Measurements from ENCODE around the gene RBBP9.
"Not testable (repeated sequence)": the region's sequence is repeated elsewhere in the genome, so short reads cannot be mapped to it uniquely, and the experiment has no call there.

RBBP9 gene

DNA sequence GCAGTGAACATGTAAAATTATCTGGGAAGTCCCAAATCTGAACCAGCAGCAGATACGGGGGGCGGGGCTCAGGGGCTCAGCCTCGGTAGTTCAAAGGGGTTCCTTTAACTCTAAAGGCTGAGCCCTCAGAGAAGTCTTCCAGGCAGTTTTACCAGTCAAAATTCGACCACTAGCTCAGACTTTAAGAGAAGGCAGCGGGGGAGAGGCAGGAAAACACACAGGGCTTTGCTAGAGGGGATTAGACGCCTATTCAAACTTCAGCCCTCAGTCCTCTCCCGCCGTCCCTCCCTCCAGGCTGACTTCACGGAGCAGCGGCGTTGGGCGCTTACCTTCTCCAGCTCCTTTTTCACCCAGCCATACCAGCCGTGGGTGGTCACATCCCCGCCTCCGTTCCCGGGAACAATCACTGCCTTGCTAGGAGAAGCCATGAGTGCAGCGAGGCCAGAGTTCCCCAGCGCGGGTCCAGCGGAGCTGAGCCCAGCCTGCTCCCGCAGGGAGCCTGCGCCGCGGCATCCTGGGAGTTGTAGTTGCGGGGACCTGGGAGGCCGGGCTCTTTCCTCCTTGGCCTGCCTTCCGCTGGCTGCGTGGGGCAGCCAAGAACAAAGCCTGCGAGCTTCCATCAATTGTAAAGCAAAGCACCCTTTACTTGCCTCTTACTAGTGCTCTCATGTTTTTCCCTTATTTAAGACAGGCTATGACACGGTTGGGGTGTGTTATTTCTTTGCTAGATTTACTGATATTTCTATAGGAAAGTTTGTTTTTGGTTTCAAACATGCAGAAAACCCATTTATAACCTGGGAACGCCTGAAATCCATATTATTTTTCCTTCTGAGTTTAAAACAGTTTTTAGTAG is at the start of gene RBBP9:
RBBP9 (minus strand) TSS at position 486 of the 853 bp plus-strand sequence; CDS start at position 428, 58 bp downstream.
- DNase-seq (ENCODE audit: low read depth in 4 of 4, low spot score in 1 of 4), result peak; percentile 45 to 75 (median 64)

DNA sequence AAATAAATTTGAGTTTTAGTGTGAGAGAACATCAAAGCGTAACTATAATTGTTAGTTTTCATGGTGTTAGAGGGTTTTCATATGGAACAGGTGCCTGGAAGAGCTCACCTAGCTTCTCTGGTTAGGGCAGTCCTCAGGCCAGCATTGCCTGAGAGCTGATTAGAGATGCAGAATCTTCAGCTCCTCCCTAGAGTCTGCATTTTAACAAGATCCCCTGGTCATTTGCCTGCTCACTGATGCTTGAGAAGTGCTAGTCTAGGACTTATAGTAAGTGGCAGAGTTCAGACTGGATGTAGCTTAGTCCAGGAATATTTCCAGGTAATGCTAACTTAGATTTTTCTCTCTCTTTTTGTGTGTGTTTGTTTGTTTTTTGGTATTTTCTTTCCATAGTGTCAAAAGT is 48.5 kb upstream of the RBBP9 start:
- DNase-seq (ENCODE audit: low read depth in 4 of 4, low spot score in 1 of 4), result no peak

DNA sequence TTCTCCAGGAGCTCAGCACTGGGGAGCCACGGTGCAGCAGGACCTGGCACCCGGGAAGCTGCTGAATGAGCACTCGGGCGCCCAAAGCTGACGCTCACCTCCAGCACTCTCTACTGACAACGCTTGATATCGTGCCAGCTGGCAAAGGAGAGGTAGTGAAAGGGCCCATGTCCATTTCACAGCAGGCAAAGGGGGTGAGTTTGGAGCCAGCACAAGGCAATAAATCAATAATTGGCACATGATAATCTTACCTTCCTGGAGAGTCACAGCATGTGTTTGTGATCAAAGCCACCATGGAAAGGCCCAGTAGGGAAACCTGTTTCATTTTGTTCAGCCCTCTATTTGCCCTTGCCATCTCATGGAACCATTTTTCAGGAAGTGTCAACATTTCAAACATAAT is 46.9 kb upstream of the RBBP9 start:
- no peak for DNase-seq (ENCODE audit: low read depth in 4 of 4, low spot score in 1 of 4)

DNA sequence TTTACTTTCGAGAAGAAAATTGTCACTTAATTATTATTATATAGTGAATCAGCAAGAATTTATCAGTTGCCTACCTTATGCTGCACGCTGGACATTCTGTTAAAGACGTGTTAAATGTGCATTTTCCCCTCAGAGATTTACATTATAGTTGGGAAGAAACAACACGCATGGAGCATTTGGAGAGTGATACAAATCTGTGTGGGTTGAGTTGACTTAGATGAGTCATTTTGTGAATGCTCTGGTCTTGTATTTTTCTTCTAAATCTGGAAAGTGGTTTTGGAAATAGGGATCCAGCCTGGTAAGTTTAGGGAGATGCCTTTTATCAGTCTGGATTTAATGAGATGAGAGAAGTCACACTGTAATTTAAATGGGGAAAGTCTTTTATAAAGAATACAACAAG is 46.2 kb upstream of the RBBP9 start:
- DNase-seq (ENCODE audit: low read depth in 4 of 4, low spot score in 1 of 4), result no peak

DNA sequence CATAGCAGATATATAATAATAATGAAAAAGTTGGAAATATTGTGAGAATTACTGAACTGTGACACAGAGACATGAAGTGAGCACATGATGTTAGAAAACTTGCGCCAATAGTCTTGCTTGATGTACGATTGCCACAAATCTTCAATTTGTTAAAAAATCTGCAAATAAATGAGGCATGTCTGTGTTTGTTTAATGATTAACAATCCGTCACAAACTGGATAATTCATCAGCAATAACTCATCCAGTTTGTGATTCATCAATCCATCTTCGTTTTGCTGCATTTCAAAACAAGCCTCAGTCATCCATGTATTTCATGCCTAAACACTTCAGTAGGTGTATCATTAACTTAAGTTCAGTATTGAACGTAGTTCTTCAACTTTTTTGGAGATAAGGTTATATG is 44.7 kb upstream of the RBBP9 start:
- no peak for DNase-seq (ENCODE audit: low read depth in 4 of 4, low spot score in 1 of 4)

DNA sequence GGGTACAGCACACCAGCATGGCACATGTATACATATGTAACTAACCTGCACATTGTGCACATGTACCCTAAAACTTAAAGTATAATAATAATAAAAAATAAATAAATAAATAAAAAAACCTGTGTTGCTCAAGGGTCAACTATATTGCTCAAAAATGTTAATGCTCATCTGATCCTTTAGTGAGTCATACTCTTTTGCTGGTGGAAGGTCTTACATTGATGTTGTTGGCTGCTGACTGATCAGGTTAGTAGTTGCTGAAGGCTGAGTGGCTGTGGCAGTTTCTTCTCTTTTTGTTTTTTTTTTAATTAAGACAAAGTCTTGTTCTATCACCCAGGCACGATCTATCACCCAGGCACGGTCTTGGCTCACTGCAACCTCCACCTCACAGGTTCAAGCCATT is 40.6 kb upstream of the RBBP9 start:
- no peak for DNase-seq (ENCODE audit: low read depth in 4 of 4, low spot score in 1 of 4)

DNA sequence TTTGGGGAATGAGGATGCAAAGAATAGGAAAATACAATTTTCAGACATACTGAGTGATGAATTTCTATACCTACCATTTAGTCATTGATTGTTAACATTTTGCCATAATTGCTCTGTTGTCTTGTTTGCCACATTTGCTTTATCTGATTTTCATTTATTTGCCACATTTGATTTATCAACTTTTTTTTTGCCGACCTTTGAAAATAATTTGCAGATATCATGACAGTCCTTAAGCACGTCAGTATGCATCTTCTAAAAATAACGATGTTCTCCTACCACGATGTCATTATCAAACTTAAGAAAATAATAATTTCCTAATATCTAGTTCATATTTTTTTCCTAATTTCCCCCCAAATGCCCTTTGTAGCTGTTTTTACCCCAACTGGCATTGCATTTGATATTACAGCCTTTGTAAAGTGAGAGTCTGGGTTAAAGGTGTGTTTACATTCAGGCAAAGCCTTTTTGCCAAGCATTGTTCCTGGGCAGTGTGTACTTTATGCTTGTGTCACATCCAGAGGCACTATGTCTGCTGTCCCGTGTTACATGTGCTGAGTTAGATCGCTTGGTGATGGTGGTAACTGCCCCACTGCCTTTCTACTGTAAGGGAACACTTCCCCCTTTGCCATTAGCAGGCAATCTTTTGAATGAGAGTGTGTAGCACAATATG is 37.1 kb upstream of the RBBP9 start:
- no peak for DNase-seq (ENCODE audit: low read depth in 4 of 4, low spot score in 1 of 4)

DNA sequence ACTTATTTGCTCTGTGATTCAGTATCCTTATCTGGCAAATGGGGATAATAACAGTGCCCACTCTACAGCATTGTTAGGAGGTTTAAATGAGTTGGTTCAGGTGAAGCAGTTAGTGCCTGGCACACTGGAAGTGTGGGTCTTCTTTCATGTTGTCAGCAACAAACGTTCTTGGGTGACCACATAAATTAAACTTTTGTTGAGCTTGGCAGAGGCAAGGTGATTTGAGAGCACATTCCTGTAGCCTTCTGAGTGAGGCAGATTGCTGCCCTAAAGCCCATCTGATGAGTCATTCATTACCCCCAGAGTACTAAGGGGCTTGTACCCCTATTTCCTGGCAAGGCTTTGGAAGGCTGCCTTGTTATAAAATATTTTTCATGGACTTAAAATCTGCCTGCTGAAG is 36.5 kb upstream of the RBBP9 start:
- DNase-seq (ENCODE audit: low read depth in 4 of 4, low spot score in 1 of 4), result no peak

DNA sequence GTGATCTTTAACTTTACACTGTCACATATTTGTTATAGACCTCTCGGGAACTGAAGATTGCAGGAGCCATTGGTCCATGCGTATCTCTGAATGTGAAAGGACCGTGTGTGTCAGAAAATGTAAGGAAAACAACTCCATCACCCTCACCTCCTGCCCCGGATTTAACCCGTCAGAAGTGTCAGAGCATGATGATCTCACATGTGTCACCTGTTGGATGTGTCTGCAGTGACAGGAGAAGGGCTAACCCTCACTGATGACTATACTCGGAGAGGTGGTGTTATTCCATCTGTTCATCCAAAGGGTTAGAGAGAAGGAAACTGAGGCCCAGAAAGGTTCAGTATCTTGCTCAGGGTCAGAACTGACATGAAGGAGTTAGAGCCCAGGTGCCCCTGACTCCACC is 35.6 kb upstream of the RBBP9 start:
- no peak for DNase-seq (ENCODE audit: low read depth in 4 of 4, low spot score in 1 of 4)

DNA sequence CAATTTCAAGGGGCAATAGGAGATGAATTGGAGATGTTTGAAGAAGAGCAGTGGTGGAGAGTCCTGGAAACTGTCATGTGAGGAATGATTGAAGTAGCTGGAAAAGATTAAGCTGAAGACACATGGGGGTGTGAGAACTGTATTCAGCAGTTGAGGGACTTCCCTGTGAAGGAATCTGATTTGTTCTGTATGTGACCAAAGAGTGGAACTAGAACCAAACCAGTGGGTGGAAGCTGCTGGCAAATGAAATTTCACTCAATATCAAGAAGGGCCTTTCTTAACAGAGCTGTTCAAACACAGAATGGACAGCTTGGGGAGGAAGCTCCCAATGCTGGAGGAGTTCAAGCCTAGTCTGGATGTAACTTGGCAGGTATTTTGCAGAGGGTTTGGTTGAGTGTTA is 32.0 kb upstream of the RBBP9 start:
- DNase-seq (ENCODE audit: low read depth in 4 of 4, low spot score in 1 of 4), result no peak

DNA sequence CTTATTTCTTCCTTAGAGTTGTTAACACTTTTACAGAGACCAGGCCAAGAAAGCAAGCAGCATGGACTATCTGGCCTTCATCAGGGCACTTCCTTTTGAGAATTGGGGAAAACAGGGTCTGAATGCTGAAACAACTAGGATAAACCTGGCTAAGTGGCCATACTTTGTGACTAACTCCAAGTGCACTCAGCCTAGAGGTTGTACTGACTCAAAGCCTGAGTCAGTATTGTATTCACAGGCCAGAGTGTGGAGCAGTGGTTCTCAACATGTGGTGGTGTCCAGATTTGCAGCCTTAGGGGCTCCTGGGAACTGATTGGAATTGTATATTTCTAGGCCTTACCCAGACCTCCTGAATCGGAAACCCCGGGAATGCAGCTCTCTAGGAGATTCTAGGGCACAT is 30.8 kb upstream of the RBBP9 start:
- no peak for DNase-seq (ENCODE audit: low read depth in 4 of 4, low spot score in 1 of 4)

DNA sequence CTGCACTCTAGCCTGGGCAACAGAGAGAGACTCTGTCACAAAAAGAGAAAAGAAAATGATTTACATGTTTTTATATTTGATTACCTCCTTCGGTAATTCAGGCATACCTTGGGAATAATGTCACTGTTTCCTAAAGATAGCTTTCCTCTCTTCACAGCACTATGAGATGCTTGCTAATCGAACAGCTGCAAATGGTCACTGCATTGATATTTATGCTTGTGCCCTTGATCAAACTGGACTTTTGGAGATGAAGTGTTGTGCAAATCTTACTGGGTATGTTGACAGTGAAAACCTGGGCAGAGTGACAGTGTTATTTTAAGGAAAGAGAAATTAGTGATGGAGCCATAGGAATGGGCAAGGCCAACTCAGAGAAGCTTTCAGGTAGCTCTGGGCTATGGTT is 30.3 kb upstream of the RBBP9 start:
- DNase-seq (ENCODE audit: low read depth in 4 of 4, low spot score in 1 of 4), result no peak

DNA sequence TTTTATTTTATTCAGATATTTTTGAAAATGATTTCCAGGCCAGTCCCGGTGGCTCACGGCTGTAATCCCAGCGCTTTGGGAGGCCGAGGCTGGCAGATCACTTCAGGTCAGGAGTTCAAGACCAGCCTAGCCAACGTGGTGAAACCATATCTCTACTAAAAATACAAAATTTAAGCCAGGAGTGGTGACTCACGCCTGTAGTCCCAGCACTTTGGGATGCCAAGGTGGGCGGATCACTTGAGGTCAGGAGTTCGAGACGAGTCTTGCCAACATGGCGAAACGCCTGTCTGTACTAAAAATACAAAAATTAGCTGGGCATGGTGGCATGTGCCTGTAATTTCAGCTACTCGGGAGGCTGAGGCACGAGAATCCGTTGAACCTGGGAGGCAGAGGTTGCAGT is 29.7 kb upstream of the RBBP9 start:
- DNase-seq (ENCODE audit: low read depth in 4 of 4, low spot score in 1 of 4), result not testable (repeated sequence)

DNA sequence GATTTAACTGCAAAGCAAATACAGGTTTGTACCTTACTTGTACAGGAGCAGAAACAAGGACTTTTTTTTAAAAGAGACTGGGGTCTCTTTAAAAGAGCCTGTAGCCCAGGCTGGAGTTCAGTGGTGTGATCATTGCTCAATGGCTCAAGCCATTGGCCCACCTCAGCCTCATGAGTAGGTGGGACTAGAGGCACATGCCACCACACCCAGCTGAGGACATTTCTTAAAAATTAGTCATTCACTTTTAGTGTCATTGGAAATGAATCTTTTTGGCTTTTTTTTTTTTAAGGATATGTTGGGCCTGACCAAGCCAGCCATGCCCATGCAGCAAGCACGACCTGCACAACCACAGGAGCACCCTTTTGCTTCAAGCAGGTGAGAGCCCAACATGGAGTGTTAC is 27.6 kb upstream of the RBBP9 start:
- no peak for DNase-seq (ENCODE audit: low read depth in 4 of 4, low spot score in 1 of 4)

DNA sequence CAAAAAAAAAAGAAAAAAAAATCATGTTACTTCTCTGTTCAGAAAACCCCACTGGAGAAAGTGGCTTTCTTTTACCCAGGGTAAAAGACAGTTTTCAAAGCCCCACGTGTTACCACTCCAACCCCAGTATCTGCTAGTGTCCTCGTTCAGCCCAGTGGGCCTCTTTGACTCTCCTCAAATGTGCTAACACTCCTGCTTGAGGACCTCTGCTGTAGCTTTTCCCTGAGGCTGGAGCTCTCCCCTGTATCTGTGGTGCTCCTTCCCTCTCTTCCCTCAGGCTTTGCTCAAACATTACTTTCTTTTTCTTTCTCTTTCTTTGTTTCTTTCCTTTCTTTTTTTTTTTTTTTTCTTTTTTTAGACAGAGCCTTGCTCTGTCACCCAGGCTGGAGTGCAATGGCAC is 26.0 kb upstream of the RBBP9 start:
- DNase-seq (ENCODE audit: low read depth in 4 of 4, low spot score in 1 of 4), result no peak

DNA sequence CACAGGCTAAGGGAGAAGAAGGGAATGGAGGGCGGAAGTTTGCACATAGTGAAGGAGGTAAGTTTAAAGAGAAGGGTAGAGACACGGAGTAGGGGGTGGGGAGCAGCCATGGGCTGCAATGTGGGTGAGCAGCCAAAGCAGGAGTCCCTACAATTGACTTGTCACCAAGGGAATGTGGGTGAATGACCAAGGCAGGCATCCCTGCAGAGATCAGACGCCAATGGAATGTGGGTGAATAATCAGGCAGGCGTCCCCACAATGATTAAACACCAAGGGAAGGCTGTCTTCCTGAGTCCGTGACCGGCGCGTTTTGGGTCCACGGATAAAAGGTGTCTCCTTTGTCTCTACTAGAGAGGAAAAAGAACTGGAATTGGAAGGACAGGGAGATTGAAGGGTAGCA is 25.0 kb upstream of the RBBP9 start:
- not testable (repeated sequence) for DNase-seq (ENCODE audit: low read depth in 4 of 4, low spot score in 1 of 4)

DNA sequence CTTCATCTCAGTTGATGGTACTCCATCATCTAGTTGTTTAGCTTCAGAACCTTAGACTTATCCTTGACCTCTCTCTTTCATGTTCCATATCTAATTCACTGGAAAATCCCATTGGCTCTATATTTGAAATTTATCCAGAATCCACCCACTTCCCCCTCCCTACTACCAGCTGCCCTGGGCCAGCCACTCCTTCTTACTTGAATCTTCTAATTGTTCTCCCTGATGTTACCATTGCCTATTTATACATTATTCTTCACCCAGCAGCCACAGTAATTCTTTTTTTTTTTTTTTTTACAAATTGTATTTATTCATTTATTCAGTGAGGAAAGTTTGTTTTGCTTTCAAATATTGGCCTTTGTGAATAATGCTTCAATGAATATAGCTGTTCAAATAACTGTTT is 18.9 kb upstream of the RBBP9 start:
- DNase-seq (ENCODE audit: low read depth in 4 of 4, low spot score in 1 of 4), result no peak

DNA sequence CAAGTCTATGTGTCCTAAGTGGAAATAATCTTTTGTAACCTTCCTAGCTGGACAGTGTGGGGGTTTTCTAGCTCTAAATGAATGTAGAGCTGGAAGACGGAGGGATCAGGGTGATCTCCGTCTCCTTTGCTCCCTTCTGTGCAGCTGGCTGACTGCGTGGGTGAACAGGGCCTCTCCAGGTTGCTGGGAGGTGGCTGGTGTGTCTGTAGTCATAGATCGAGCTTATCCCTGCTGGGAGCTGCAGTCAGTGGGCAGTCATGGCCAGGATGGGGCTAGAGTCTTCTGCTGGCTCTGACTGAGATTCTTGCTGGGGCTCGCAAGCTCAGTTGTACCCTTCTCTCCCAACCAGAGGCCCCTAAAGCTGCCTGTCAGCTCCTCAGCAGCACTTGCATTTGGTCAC is 17.1 kb upstream of the RBBP9 start:
- no peak for DNase-seq (ENCODE audit: low read depth in 4 of 4, low spot score in 1 of 4)

DNA sequence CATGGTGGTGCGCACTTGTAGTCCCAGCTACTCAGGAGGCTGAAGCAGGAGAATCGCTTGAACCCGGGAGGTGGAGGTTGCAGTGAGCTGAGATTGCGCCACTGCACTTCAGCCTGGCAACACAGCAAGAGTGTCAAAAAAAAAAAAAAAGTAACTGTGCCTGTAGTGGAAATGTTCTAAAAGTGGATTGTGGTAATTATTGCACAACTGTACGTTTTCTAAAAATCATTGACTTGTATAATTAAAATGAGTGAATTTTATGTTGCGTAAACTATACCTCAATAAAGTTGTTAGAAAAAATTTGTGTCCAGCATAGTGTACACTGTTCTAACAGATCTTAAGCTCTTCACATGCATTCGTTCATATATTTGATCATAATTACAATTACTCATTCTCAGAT is 16.2 kb upstream of the RBBP9 start:
- DNase-seq (ENCODE audit: low read depth in 4 of 4, low spot score in 1 of 4), result no peak

DNA sequence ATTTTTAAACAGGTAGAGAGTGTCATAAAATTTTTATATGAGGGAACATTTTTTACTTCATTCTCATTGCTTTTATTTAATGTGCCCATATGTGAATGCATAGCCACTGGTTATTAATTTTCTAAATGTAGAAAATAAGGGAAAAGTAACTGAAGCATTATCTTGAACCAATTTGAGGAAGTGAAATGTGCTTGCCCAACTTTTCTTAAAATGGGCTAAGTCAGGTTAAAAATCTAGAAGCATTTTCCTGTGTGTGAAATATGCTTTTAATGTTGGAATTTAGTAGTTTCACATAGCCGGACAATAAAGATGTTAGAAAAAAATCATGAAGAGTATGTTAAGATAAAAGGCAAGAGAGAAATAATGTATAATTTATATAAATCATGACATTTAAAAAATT is 14.5 kb upstream of the RBBP9 start:
- no peak for DNase-seq (ENCODE audit: low read depth in 4 of 4, low spot score in 1 of 4)

DNA sequence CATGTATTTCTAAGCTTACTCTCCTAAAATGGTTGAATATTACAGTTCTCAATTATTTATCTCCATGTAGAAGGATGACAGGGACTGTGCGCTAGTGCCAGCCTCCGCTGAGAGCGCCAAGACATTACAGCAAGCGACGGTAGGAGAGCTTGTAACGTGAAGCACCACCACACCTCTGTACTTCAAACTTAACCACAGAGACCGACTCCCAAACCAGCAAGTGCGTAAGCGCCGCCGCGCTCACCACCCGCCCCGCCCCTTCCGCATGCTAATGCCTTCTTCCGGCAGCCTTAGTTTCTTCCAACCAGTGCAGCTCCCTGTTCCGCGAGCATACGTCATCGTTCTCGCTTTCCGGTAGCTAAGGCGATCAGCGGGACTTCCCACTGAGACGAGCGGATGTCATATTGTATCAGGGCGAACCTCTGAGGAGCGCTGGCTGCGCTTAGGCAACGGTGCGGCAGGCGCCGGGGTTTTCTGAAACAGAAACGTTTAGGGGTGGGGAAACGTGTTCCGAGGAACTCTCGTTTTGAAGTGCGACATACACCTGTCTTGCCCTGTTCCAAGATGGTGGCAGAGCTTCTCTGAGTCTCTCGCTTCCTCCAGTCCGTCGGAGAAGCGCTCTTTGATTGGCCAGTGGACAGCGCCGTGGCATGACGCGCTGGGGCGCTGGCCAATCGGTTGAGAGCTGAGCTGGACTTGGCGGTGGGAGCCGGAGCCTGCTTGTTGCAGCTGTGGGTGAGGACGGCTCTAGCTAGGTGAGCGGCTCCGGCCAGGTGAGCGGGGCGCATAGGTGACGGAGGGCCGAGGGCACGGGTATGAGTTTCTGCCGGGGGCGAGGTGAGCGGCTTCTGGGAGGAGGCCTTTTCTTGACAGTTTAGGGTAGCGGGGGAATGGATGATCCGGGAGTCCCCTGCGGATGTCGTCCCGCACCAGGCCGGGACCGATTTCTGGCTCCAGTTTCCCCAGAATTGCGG is 10.5 kb upstream of the RBBP9 start, which contains the start of gene SEC23B:
SEC23B (plus strand) TSS at position 723 of the 974 bp plus-strand sequence. CDS start 2,896 bp downstream, outside the sequence.
- DNase-seq (ENCODE audit: low read depth in 4 of 4, low spot score in 1 of 4), result peak; percentile 92 to 98 (median 95)
